ENCODE measurements around the gene MRPS18A. TPM values are rescaled to one million over a fixed set of nuclear protein-coding genes. Genes with fewer than 3 reads are reported as not detected.

The MRPS18A gene
- total RNA-seq, 3 donors from 2014 or later: 37.7 to 63.2 (median 40.6) TPM

- Histone ChIP-seq H3K36me3 (no peaks in the 10 kb centered on the region), H3K27ac (no peak overlapping the region), H3K9me3 (no peaks in the 10 kb centered on the region), H3K4me1 (no peaks in the 10 kb centered on the region), H3K4me3 (no peak overlapping the region), H3K27me3 (no peaks in the 10 kb centered on the region)
- no peak for TF ChIP-seq POLR2A (IDR thresholded peaks at IDR 0.05)
- no peak for TF ChIP-seq POLR2AphosphoS5 (IDR thresholded peaks at IDR 0.05)
- no peak for TF ChIP-seq CTCF (IDR thresholded peaks at IDR 0.05)
- intact Hi-C loops (cut with DNase I; ENCODE audit: low total_unique reads): no loop called here
- DNase-seq (ENCODE audit: low spot score in 2 of 2): no peak
Observed at GRCh38 chr6:43674921-43675320, 12.7 kb downstream of the MRPS18A start.

- Histone ChIP-seq H3K27ac (peak overlapping the region in 1 of 2 donors; percentile 12), H3K36me3 (no peaks in the 10 kb centered on the region), H3K4me3 (no peak overlapping the region), H3K9me3 (no peaks in the 10 kb centered on the region), H3K27me3 (no peaks in the 10 kb centered on the region), H3K4me1 (no peaks in the 10 kb centered on the region)
- TF ChIP-seq POLR2AphosphoS5 (IDR thresholded peaks at IDR 0.05) (no peak), CTCF (IDR thresholded peaks at IDR 0.05) (no peak), POLR2A (IDR thresholded peaks at IDR 0.05) (no peak)
- intact Hi-C loops (cut with DNase I; ENCODE audit: low total_unique reads): no loop called here
- DNase-seq (ENCODE audit: low spot score in 2 of 2): no peak
Observed at GRCh38 chr6:43674291-43674690, 13.3 kb downstream of the MRPS18A start.

GRCh38 chr6:43673444-43674084, 14.0 kb downstream of the MRPS18A start:
- no peak for DNase-seq (ENCODE audit: low spot score in 2 of 2)
- H3K27ac ChIP-seq: peak overlapping the region in 1 of 2 donors; percentile 30
- intact Hi-C loops (cut with DNase I; ENCODE audit: low total_unique reads): no loop called here
- no peak for TF ChIP-seq POLR2AphosphoS5 (IDR thresholded peaks at IDR 0.05)
- peaks cover 0 to 5% of the 10 kb centered on the region in 2 donors for H3K4me1 ChIP-seq
- H3K4me3 ChIP-seq: no peak overlapping the region
- H3K36me3 ChIP-seq: no peaks in the 10 kb centered on the region
- H3K27me3 ChIP-seq: no peaks in the 10 kb centered on the region
- H3K9me3 ChIP-seq: no peaks in the 10 kb centered on the region

GRCh38 chr6:43671801-43672690, 15.5 kb downstream of the MRPS18A start:
- Histone ChIP-seq H3K9me3 (no peaks in the 10 kb centered on the region), H3K27me3 (no peaks in the 10 kb centered on the region), H3K27ac (peak overlapping the region; percentile 34 to 70), H3K36me3 (no peaks in the 10 kb centered on the region), H3K4me3 (no peak overlapping the region), H3K4me1 (peaks cover 3 to 16% of the 10 kb centered on the region in 2 donors)
- TF ChIP-seq POLR2AphosphoS5 (IDR thresholded peaks at IDR 0.05): peak in 1 of 3 donors; percentile 36
- no peak for TF ChIP-seq CTCF (IDR thresholded peaks at IDR 0.05)
- TF ChIP-seq POLR2A (IDR thresholded peaks at IDR 0.05): no peak
- peak; percentile 32 to 64 for DNase-seq (ENCODE audit: low spot score in 2 of 2)
- intact Hi-C loops (cut with DNase I; ENCODE audit: low total_unique reads): loop anchor here (1.0 kb wide), 1 partner anchor 401 kb away; no protein-coding TSS in a partner anchor

GRCh38 chr6:43671011-43671800, 16.4 kb downstream of the MRPS18A start:
- Histone ChIP-seq H3K4me1 (peaks cover 3 to 16% of the 10 kb centered on the region in 2 donors), H3K36me3 (no peaks in the 10 kb centered on the region), H3K9me3 (no peaks in the 10 kb centered on the region), H3K27me3 (no peaks in the 10 kb centered on the region), H3K4me3 (no peak overlapping the region), H3K27ac (peak overlapping the region; percentile 34 to 70)
- intact Hi-C loops (cut with DNase I; ENCODE audit: low total_unique reads): loop anchor here (1.0 kb wide), 1 partner anchor 402 kb away; no protein-coding TSS in a partner anchor
- TF ChIP-seq POLR2AphosphoS5 (IDR thresholded peaks at IDR 0.05) (no peak), CTCF (IDR thresholded peaks at IDR 0.05) (no peak)
- no peak for DNase-seq (ENCODE audit: low spot score in 2 of 2)
